8988T (cell line): ENCODE data around the gene SMAD1.
"Not testable (repeated sequence)": the region's sequence is repeated elsewhere in the genome, so short reads cannot be mapped to it uniquely, and the experiment has no call there.

Experiments used
- DNase-seq: peaks from one replicate; pipeline ENCODE4 v3.0.0; 2011

The SMAD1 gene

DNA sequence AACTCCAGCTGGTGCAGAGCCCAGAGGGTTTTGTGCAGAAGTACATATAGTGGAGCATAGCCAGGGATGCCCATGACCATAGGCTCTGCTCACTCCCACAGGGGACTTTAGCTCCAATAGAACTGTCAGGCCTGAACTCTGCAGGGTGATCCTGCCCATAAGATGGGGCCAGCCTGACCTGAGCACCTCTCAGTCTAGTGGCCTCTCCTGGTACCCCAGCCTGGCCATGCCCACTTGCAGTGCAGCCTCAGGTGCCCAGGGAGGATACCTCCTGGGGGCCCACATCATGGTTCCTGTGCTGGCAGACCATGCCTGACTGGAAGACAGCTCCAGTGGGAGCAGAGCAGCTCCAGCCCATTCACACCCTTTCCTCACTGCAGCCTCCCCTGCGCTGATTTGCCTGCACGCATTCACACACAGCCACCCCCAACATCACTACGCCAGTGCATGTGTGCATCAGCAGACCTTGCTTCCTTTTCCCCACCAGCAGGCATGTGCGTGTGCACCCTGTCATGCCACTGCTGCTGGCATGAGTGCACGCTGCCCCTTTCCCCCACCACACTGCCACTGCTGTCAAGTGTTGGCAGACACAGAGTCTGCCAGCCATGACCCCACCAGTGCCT lies 84.5 kb downstream of the SMAD1 start:
- DNase-seq, result no peak

DNA sequence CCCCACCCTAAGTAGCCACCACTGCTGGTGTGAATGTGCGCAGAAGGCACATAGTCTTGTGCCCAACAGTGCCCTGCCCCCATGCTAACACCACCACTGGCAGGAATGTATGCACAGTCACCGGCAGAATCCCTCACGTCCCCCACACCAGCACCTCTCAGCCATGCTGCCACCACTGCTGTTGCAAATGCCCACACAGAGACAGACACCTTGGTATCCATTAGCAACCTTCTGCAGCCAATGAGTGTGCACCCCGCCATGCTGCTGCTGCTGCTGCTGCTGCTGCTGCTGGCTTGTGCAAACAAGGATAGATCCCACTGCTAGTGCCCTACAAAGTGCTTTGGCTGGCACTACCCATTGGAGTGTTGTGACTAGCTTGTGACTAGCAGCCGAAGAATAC lies 85.1 kb downstream of the SMAD1 start:
- DNase-seq, result no peak

DNA sequence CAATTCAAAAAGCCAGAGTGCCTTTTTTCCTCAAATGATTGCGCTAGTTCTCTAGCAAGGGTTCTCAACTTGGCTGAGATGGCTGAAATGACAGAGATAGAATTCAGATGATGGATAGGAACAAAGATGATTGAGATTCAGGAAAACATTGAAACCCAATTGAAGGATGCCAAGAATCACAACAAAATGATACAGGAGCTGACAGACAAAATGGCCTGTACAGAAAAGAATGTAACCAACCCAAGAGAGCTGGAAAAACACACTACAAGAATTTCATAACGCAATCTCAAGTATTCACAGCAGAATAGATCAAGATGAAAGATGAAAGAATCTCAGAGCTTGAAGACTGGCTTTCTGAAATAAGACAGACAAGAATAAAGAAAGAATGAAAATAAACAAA lies 85.9 kb downstream of the SMAD1 start:
- DNase-seq, result no peak

DNA sequence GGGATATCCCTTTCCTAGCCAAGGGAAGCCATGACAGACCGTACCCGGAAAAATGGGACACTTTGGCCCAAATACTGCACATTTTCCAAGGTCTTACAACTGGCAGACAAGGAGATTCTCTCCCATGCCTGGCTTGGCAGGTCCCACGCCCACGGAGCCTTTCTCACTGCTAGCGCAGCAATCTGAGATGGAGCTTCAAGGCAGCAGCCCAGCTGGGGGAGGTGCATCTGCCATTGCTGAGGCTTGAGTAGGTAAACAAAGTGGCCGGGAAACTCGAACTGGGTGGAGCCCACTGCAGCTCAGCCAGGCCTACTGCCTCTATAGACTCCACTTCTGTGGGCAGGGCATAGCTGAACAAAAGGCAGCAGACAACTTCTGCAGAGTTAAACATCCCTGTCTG lies 92.9 kb downstream of the SMAD1 start:
- not testable (repeated sequence) for DNase-seq

DNA sequence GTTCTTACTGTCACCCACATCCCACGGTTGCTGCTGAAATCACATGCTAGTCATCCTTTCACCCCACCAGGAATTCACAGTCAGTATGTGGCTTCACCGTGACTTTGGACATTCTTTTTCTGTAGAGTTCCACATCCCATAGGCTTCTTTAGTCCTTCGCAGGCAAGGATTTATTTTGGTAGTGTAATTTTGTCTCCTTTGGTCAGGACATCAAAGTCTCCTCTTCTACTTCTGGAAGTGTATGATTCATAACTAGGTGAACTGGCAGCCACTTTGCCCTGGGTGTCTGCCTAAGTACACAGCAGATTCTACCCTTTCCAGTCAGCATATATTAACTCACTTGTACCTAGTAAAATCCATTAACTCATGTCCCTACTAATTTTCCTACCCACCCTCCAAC lies 99.3 kb downstream of the SMAD1 start:
- no peak for DNase-seq

DNA sequence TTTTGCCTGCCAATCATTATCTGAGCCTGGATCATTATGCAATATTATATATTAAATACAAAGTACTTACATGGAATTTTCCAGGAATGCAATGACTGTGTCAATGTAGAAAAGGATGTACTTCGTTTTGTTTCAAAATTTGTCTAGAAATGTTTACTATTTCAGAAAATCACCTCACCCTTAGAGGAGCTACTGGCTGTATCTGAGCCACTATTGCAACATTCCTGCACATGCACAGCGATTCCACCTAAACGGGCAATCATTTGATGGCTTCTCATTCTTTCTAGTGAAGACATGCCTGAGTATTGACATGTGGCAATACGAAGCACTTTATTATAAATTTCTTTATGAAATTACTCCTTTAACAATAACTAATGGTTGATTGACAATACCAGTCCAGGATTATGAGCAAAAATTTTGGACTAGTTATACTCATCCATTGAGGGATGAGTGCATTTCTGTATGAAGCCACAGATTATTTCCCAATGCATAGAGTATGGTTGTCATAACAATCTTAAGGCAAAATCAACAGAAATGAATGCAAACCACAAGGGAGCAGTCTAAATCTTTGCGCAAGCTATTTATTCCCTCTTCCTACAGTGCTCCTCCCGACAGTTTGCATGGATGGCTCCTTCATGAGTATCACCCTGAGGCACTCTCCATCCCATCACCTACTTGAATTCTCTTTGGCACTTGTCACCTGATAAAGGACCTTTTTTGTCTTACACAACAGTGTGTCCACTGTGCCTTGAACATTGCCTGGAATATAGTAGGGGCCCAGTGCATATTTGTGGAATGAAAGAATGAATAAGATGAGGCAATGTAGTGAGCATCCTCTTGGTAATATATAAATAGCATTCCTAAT lies 101.8 kb downstream of the SMAD1 start:
- no peak for DNase-seq

DNA sequence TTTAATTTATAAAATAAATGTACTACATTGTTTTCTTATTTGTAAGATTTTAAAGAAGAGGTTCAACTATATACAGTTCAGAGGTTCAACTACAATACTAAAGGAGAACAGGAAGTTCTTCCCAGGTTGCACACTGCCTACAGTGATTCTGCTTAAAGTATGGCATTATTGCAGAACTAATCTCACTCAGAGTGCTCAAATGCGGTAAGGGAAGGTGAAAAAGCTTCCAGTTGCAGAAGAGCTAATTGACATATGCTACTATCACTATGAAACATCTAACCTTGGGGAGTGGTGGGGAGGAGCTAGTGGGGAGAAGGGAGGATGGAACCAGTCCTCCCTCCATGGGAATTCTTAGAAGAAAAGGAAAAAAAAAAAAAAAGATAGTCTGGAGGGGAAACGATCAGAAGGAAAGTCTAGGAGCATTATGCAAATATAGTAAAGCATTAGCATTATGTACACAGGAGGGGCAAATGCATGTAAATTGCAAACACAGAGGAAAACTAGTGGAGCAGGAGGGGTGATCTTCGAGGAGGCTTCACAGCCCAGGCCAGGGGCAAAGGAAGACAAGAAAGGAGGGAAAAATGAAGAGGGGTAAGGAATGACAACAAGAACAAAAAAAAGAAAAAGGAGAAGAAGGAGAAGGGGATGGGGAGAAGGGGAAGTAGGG lies 105.6 kb downstream of the SMAD1 start:
- no peak for DNase-seq

DNA sequence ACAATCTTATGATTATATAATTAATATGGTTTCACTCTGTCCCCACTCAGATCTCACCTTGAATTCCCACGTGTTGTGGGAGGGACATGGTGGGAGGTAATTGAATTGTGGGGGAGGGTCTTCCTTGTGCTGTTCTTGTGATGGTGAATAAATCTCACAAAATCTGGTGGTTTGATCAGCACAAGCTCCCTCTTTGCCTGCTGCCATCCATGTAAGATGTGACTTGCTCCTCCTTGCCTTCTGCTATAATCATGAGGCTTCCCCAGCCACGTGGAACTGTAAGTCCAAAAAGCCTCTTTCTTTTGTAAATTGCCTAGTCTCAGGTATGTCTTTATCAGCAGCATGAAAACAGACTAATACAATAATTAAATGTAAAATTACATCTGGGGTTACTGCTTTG lies 107.7 kb downstream of the SMAD1 start:
- DNase-seq, result not testable (repeated sequence)

DNA sequence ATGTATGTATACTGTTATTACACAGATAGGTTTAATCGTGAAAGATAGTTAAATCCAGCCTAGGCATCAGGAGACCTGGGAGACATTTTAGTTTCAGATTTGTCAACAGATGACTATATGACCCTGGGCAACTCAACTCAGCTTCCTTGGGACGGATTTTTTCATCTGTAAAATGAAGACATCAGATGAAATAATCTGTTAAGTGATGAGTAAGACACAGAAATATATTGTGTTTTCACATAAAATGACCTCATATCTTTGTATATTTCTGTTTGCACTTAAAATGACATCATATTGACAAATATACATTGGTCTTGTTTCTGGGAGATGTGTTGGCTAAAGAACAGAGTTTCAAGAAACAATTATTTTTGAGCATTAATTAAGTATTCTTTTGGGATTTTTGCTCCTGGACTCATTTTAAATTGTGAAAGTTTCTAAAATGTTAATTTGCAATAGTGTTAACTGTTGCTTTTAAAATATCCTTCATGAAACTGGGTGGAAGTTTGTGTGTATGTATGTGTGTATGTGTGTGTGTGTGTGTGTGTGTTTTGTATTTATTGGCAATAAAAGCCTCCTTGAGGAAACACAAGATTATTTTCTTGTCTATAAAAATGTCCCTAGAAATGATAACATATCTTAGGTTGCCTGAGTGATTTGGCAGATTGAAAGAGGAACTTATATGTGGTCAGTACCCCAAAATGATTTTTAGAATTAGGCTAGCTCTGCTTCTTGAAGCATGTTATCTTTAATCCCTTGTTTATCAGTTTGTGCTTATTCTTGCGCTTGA lies 108.5 kb downstream of the SMAD1 start:
- DNase-seq, result no peak

DNA sequence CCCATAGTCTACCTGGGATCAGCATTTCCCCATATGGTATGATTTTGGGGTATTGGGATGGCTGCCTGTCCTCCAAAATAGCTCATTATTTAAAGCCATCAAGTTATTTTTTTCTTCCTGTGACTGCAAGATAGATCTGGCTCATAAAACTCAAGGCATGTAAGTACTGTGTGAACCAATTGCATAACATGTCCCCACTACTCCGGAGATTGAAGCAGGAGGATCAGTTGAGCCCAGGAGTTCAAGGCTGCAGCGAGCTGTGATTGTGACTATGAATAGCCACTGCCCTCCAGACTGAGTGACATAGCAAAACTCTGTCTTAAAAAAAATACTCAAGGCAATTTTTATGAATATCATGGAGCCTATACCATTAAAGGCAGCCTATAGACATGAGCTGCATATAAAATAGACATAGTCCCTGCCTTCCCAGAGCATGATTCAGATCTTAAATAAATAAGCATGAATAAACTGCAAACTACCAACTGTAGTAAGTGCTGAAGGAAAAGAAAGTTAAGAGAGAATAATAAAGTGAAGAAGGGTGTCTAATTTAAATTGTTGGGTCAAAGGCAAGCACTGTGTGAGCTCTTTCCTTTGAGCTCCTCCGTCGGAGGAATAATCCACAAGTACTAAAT lies 120.6 kb downstream of the SMAD1 start:
- DNase-seq, result no peak

DNA sequence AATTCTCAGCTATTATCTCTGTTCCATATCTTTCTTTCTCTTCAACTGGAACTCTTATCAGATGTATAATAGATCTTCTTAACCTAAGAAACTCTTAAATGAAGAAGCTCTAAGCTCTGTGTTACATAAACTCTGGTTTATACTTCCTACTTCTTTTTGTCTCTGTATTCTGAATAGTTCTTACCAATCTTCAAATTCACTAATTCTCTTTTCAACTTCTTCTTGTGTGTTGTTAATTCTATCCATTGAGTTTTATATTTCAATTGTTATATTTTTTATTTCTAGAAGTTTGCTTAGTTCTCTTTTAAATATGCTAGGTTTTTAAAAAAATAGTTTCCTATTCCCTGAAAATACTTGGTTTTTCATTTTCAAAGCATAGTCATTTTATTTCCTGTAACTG lies 124.3 kb downstream of the SMAD1 start:
- no peak for DNase-seq
